Middle frontal gyrus (tissue), 1 donor: ENCODE data around the gene B4GALT5.
"Not testable (repeated sequence)": the region's sequence is repeated elsewhere in the genome, so short reads cannot be mapped to it uniquely, and the experiment has no call there.

Experiments
- DNase-seq: peaks from one replicate; pipeline ENCODE4 v3.0.0-alpha.2; 2015; ENCODE audit warnings: low spot score; ENCODE audit errors: extremely low spot score

Gene B4GALT5

DNA sequence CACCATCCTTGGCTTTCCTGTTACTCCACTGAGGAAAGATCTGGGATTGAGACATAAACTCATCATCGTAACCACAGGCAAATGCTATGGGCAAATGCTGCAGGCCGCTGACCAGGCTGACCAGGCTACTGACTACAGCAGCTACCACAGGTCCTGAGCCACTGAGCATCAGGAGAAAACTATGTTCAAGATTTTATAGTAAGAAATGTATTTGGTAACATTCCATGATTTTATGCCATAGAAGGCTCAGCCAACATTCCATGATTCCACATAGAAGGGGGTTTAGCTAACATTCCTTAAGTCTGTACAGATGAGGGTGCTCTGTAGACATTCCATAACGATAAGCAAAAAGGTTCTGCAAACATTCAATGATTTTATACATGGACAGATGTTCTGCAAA is 16.1 kb upstream of the B4GALT5 start:
- no peak for DNase-seq

DNA sequence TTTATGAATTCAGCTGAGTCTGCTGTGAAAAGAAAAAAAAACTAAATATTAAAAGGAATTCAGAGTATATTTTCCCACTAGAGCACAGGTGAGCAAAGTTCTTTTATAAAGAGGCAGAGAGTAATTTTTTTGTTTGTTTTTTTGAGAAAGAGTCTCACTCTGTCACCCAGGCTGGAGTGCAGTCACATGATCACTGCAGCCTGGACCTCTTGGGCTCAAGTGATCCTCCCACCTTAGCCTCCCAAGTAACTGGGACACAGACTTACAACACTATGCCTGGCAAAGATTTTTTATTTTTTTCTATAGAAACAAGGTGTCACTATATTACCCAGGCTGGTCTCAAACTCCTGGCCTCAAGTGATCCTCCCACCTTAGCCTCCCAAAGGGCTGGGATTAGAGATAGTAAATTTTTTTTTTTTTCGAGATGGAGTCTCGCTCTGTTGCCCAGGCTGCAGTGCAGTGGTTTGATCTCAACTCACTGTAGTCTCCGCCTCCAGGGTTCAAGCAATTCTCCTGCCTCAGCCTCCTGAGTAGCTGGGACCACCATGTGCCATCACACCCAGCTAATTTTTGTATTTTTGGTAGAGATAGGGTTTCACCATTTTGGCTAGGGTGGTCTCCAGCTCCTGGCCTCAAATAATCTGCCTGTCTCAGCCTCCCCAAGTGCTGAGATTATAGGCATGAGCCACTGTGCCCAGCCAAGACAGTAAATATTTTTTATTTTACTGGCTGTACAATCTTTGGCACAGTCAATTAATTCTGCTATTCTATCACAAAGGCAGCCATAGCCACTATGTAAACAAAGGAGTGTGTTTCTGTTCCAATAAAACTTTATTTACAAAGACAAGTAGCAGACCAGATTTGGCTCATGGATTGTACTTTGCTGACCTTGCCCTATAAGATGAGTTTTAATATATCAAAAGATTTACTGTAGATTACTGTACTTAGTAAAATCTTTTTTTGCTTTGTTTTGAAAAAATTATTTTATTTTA is 14.5 kb upstream of the B4GALT5 start:
- no peak for DNase-seq

DNA sequence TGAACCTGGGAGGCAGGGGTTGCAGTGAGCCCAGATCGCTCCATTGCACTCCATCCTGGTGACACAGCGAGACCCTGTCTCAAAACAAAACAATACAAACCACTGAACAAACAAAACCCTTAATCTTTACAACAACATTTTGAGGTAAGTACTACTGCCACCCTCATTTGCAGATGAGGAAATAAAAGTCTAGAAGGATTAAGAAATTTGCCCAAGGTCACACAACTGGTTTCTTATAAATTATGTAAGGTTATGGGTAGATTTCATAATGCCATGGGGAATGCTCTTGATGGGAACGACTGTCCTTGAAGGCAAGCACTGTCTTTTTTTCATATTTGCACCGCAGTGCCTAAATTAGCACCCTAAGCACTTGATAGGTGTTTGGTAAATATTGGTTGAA is 13.8 kb upstream of the B4GALT5 start:
- no peak for DNase-seq

DNA sequence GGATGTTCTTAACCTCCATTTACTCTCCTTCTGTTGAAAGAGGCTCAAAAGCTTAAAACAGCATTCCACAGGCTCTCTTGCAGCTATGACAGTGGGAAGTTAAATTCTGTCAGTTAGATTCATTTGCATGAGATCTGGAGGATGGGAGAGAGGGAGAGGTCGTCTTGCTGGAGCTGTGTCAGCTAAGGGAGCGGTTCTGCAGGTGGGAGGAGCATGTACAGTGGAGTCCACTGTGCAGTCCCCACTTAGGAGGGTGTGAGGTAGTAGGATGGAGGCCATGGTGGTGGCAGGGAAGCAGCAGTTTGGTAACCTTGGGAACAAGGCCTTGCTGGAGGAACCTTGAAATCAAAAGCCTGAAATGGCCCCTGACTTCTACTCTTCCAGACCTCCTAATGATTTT is 12.0 kb upstream of the B4GALT5 start:
- DNase-seq = no peak

DNA sequence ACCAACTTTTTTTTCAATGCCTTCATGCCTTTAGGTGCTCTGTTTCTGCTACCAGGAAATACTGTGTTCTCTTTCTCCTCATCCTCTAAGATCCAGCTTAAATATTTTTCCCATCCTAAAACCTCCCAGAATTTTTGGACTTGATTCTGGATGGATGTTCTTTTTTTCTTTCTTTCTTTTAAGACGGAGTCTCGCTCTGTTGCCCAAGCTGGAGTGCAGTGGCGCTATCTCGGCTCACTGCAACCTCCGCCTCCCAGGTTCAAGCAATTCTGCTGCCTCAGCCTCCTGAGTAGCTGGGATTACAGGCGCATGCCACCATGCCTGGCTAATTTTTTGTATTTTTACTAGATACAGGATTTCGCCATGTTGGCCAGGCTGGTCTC is 11.5 kb upstream of the B4GALT5 start:
- DNase-seq = not testable (repeated sequence)

DNA sequence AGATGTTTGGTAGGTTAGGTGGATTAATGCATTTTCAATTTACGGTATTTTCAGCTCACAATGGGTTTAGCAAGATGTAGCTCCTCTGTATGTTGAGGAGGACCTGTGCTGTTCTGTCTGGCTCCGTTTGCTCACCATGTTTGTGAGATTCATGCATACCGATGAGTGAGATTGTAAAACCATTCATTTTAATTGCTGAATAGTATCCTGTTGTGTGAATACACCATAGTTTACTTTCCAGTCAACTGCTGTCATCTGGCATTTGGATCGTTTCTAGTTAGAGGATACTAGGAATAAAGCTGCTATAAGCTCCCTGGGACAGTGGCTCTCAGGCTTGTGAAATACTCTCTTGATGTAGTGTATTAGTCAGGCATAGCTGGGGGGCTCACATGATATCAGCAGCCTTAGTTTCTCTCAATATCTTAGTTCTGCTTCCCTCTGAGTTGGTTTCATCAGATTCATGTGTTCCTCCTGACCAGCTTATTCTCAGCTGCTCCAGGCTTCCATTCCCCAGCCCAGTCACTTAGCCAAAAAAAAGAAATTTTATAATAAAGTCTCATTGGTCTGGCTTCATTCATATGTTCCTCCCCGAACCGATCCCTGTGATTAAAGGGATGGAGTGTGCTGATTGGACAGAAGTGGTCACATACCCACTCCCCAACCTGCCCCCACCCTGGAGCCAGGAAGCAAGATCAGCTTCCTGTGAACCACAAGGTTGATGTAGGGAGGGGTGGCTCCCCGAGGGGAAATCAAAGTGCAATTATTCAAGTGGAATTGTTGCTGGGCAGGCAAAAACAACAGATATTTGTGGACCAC is 10.9 kb upstream of the B4GALT5 start:
- DNase-seq = no peak

DNA sequence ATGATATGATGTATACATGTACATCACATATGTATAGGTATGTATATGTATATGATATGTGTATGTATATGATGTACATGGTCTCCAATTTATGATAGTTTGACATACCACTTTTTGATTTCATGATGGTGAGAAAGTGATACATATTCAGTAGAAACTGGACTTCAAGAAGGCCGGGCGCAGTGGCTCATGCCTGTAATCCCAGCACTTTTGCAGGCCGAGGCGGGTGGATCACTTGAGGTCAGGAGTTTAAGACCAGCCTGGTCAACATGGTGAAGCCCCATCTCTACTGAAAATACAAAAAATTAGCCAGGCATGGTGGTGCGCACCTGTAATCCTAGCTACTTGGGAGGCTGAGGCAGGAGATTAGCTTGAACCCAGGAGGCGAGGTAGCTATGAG is 10.1 kb upstream of the B4GALT5 start:
- not testable (repeated sequence) for DNase-seq

DNA sequence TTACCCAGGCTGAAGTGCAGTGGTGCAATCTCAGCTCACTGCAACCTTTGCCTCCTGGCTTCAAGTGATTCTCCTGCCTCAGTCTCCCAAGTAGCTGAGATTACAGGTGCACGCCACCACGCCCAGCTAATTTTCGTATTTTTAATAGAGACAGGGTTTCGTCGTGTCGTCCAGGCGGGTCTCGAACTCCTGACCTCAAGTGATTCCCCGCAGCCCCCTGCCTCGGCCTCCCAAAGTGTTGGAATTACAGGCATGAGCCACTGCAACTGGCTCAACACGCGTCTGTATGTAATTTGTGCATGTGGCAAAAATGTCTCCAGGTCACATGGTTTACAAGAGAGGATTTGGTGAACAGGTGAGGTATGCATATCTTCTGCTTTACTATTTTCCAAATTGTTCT is 7.6 kb upstream of the B4GALT5 start:
- not testable (repeated sequence) for DNase-seq

DNA sequence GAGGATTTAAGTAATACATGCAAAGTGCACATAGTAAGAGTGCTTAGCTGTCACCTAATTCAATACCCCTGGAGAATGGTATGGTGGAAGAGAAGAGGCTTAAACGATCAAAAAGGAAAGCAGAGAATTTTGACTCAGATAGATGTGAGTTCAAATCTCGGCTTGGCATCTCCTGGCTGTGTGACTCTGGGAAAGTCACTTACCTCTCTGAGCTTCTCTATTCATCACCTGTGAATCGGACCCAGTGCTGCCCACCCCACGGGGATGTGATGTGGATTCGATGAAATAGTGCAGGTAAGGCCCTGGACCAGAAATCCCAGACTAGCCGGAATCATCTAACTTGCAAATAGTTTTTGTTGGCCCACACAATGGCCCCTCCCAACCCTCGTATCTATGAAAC is 1.8 kb upstream of the B4GALT5 start:
- no peak for DNase-seq

DNA sequence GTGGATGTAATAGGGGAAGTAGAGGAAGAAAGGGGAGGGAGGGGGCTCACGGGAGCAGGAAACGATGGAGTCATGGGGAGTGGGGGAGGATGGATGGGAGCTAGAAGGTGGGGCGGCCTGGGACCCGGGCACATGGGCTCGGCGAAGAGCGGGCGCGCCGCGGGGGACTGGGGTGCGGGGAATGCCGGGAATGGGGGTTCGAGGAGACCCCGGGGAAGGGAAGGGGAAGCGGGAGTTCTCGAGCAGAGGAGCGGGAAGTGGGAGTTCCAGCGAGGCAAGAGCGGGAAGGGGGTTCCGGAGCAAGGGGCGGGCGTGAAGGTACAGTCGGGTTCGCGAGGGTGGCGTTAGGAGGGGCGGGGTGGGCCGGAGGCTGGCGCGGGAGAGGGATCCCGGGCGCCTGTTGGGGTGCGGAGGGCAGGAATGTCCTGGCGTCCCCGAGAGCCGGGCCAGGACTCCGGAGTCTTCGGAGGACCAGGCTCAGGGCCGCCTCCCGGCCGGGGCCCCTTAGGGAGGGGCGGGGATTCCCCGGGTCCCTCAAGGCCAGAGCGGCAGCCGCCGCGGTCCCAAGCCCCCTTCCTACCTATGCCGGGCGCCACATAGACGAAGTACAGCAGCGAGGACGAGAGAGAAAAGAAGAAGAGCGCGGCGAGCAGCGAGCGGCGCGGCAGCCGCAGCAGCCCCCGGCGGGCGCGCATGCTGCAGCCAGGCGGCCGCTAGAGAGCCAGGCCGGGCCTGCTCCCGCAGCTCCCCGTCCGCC is 504 bp downstream of the B4GALT5 start:
- DNase-seq = no peak

DNA sequence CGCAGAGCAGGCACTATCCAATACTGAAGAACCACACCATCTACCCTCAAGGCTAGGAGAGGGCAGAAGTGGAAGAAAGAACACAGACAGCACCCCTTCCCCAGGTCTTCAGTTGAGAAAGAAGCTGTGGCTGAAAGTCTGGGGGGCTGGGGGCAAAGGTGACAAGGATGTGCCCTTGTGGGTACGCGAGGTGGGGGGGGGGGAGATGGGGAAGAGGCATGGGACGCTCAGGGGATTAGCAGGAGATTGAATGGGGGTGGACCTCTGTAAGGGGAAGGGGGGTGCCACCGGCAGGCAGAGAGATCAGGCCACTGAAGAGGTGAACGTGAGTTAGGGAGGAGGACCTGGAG is 1.1 kb downstream of the B4GALT5 start:
- DNase-seq = no peak

DNA sequence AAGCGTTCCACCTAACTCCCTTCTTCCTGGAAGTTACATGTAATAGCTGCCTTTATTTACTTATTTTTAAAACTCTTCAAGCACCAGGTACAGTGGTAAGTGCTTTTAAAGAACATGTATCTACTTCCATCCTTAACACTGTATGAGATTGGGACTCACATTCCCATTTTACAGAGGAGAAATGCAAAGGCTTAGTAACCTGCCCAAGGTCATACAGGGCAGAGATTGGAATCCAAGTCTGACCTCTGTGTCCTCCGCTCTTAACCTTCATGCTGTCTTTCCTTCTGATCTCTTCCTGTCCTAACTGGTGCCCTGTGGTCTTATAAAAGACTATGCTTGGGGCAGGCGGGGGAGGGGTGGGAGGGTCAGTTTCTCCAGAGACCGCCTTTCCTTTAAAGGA is 1.6 kb downstream of the B4GALT5 start:
- no peak for DNase-seq

DNA sequence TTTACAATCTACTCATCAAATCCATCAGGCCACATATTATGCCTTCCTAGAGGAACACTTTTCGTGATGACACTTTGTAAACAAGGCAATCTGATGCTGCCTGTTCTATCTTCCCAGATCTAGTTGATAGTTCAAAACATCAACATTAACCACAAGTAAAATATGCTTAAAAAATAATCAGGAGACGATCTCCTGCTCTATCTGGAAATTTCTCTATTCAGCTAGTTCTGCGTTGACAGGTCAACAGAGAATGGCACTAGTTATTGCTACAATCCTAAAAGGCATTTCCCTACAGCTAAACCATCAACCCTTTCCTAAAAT is 2.1 kb downstream of the B4GALT5 start:
- DNase-seq = no peak

DNA sequence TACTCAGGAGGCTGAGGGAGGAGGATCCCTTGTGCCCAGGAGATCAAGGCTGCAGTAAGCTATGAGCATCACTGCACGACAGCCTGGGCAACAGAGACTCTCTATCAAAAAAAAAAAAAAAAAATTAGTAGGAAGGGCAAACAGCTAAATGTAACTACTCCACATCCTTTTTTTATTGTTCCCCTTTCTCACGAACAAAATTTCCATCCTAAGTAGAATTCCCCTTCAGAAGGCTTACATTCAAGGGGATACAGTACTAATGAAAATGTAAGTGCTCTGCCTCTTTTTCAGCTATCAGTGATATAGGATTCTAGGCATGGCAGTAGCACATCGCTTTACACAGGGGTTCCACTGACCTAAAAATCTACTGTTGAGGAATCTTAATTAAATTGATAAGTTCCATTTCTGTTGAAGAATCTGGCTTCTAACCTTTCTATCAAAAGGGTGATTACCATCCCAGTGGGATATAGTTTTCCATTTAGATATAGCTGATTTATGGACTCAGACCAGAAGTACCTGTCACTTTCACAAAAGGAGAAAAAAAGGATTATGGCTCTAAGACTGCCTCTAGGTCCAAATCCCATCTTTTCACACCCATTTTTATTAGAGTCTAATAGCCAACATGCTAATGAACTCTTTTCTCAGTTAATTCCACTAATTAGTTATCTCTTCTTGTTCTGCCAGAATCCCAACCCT is 2.6 kb downstream of the B4GALT5 start:
- no peak for DNase-seq

DNA sequence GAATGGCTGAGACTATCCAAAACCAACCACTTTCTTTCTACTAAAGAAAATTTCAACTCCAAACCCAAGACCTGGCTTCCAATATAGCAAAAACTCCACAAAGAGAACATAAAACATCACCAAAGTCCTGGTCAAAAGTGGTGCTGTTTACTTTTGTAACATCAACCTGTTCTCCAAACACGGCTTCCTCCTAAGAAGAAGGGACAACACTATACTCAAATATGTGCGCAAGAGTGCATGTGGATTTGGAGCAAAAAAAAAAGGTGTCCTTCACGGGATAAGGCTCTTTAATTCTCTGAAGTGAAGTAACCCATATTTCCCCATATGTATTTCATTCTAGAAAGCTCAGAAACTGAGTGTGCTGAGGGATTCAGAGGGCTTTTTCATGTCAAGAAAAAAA is 6.6 kb downstream of the B4GALT5 start:
- no peak for DNase-seq

DNA sequence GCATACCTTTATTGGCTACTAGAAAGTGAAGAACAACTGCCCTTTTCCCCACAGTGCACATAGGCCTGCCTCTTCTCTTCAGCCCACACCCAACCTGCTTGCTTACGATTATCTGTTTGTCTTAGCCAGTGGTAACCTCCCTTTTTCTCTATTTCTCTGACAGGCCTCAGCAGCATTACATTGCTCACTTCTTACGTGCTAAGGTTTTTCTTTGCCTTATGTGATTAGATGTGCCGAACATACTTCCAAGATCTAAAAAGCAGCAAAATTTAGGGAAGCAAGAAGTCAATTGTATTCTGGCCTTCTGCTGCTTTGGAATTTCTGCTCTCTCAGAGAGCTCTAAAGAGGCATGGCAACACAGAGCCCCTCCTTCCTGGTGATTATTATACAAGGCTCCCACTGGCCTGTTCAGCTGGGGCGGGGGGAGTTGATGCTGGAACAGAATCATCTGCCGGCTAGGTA is 7.0 kb downstream of the B4GALT5 start:
- DNase-seq = no peak

DNA sequence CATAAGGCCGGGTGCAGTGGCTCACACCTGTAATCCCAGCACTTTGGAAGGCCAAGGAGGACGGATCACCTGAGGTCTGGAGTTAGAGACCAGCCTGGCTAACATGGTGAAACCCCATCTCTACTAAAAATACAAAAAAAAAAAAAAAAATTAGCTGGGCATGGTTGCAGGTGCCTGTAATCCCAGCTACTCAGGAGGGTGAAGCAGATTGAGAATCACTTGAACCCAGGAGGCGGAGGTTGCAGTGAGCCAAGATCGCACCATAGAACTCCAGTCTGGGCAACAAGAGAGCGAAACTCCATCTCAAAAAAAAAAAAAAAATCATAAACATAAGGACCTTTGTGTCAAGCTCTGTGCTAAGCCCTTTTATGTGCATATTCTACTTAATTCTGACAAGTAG is 7.8 kb downstream of the B4GALT5 start:
- not testable (repeated sequence) for DNase-seq

DNA sequence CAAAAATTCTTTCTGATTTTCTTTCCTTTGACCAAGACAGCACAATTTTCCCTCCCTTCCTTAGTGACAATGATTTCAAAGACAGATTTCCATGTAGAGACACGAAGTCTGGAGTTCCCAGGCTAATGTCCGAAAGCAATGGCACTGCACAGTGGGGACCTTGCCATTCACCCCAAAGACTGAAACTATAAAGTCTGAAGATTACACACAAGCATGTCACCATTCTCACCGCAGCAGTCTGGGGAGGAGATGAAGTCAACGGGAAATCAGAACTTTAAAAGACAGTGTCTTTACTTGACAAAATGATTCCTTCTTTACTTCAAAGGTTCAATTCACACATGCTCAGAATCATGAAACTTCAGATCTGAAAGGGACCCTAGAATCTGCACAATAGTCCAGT is 8.3 kb downstream of the B4GALT5 start:
- no peak for DNase-seq

DNA sequence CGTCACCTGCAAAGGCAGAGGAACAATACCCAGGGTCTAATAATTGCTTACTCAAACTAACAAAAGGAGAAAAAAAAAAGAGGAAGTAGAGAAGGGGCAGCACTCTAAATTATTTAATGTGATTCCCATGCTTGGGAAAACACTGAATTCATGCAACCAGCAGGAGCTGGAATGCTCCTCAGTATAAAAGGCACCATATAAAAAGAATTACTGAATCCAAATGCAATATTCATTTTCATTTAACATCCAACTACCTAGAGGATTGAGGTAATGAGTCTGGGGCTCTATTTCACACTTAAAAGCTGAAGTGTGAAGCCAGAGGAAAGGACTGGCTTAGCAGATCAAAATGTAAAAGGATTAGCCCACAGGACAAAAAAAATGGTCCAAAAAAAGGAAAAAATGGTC is 8.7 kb downstream of the B4GALT5 start:
- no peak for DNase-seq

DNA sequence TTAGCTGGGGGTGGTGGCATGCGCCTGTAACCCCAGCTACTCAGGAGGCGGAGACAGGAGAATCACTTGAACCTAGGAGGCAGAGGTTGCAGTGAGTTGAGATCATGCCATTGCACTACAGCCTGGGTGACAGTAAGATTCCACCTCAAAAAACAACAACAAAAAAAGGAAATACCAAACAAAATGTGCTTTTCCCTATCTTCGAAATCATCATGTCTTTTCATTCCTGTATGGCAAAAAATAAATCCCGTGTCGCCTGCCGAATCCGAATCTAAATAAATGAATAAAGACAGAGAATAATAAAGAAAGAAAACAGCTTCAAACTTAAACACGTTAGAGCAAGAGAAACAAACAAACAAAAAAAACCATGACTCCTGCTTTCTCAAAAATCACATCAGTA is 11.8 kb downstream of the B4GALT5 start:
- no peak for DNase-seq

DNA sequence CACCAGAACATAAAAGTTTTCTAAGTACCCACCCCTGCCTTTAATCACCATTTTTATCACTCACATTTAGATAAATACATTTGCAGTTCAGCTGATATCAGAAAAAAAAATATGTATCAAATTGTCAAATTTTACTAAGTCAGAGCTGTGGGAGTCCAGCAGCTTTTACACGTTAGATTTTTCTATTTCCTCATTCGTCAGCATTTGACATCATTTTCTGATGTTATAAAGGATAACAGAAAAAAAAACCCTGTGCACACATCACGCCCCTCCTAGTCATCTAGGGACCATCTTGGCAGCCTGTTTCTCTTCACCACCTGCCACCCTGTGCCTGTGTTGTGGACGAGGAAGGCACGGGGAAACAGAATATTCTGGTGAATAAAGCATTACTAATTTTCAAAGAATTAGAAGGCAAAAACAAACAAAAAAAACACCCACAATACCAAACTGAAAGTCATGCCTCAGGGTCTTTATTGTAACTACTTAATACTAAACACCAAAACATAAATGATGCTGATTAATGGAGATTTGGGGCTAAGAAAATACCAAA is 12.4 kb downstream of the B4GALT5 start:
- no peak for DNase-seq
